GM19452 (cell line): ENCODE data around the gene GNAT1.

Experiments used
- ATAC-seq: cut with Tn5 transposase; IDR thresholded peaks from one replicate; pipeline ENCODE4 v1.9.1; 2021; ENCODE audit not compliant: unreplicated experiment

Gene GNAT1

GRCh38 chr3:50162034-50162883 lies 29.2 kb upstream of the GNAT1 start:
- no peak for ATAC-seq

DNA sequence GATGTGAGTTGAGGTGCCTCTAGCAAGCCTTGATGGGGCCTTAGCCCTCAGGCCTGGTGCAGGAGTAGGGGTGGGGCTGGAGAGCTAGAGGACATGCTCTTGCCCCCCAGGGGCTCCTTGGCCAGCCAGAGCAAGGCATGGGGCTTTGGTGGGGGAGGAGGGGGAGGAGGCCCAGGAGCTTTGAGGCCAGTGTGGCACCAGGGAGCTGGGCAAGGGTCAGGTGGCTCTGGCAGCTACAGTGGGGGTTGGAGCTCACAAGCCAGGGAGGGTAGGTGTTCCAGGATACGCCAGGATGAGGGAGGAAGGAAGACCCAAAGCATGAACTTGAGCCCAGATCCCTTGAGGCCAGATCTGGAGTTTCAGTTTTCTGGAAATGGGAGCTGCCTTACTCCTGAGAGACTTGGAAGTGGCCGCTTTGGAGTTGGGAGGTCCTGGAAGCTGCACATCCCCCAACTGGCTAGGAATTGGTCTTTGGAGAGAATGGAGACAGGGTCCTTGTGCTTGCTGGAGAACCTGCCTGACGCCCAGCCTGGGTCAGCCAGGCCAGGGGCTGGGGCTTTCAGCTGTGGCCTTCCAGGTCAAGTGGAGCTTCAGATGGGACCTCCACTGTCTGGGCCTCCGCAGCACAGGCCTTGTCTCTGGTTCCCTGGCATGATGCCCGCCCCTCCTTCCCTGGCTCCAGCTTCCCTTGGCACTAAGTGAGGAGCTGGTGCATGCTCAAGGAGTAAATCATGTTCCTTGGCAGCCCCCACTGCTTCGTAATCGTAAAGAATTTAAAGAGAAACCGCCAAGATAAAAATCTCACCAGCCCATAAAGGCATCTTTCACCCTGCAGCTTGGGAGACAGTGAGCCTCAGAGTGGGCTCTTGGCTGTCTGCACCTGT lies 27.6 kb upstream of the GNAT1 start:
- ATAC-seq = no peak

DNA sequence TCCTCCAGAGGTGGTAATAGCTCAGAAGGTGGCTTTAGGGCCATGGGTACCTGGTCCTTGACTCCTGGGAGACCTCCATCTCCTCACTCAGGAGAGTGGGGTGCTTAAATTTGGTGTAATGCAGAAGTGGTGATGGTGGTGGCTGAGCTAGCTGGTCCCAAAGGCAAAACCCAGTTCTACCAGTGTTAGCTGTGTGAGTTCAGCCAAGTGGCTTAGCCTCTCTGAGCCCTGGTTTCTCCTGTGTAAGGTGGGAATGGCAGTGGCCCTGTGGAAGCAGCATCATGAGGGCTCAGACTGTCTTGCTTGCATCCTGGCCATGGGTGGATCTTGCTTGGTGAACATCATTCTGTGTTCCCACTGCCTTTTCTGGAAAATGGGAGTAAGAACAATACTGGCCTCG lies 26.9 kb upstream of the GNAT1 start:
- ATAC-seq = no peak

DNA sequence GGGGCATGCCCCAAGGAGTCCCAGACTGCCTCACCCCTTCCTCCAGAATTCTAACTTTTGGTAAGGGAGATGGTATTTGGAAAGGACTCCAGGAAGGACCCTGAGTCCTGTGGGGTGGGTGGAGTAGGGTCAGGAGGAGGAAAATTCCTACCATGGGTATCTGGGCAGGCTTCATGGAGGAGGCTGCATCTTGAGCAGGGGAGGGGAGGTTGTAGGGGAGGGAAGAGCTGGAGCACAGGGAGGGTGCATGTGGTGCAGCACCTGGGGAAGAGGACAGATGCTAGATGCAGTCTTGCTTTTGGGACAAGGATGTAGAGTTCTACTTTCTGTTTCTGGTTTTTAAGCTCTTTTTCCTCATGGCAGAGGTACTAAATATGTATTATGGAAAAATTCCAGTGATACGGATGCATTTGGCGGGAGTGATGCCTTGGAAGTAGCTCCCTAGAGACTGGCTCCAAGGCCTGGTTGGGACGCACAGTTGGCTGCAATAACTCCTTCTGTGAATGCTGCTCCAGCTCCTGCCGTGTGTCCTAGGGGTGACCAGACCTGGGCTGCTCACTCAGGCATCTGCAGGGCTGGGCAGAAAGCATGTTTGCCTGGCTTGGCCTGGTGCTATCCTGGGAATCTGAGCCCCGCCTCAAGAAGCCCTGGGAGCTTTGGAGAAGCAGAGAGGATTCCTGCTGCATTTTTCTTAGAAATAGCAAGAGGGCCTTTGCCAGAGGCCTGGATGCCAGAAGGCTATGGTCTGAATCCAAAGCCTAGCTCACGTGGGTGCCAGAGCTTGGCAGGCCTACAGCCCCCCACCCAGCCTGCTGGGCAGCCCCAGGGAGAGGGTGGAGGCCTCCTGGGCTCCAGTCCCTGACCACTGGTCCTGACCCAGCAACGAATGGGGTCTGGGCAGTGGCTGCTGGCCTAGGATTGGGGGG lies 26.2 kb upstream of the GNAT1 start:
- no peak for ATAC-seq

DNA sequence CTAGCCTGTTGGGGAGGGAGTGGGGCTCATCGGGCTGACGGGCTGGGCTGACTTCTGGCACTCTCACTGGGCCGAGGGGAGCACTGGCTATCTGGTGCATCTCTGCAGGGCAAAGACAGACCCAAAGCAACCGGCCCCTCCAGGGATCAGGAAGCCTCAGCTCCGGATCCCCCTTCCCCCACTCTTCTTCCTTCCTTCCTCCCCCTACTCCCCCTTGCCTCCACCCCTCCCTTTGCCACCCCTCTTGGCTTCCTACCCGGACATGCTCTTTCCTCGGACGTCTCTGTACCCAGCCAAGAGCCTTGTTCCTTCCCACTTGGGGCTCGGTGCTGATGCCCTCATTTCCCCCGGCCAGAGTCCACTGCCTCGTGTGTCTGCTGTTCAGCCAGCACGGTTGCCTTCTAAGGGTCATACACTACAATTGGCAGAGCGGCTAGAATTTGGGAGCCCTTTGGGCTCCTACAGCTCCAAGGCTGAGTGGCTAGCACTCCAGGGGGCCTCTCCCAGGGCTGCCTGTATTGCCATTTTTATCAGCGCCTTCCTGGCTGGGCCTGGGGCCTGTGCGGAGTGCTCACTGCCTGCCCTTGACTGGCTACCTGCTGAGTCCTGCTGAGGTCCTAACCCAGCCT lies 25.4 kb upstream of the GNAT1 start:
- ATAC-seq = no peak

- no peak for ATAC-seq
Measured at GRCh38 chr3:50166620-50167019, 24.8 kb upstream of the GNAT1 start.

DNA sequence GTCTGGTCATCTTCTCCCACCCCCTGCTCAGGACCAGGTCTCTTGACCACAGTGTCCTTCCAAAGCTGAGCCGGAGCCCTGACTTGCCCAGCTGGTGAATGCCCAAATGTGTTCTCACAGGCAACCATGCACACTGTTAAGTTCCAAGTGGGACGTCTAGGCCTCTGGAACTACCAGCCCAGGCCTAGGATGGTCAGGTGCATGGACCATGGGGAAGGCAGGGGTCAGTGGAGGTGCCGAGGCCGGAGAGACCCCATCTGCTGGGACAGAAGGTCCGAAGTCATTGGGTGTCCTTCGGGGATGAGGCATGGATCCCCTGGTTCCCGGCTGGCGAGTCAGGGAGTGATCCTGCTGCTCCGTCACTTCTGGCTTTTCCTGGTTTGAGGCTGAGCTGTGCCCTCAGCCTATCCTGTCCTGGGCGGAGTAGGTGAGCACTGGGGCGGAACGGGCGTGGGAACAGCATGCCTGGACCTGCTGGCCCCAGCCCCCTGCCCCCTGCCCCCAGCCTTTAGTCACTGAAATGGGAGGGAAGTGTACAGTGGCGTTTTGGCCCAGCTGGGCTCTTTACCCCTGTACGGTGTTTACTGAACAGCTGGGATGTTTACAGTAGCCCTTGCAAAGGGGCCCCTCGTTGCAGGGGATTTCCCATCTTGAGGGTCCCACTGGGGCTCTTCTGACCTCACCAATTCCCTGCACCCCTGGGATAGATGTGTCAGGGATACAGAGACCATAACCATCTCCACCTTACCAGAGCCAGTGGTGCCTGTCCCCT lies 24.2 kb upstream of the GNAT1 start:
- ATAC-seq = no peak

DNA sequence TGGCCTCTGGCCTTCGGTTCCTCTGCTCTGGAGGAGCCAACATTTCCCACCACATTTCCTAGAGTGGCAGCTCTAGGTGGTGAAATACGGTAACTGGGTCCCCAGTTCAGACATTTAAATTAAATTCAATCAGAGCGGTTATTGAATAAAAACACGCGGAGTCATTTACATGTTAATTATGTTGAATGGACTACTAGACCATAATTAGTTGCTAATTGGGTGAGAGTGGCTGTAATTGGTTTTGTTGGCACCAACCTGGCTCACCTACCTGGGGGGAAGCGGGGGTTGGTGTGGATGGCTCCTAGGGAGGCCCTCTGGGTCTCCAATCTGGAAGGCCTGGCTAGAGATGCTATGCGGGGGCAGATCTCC lies 23.6 kb upstream of the GNAT1 start:
- no peak for ATAC-seq

- no peak for ATAC-seq
Measured at GRCh38 chr3:50168388-50168787, 23.0 kb upstream of the GNAT1 start.

DNA sequence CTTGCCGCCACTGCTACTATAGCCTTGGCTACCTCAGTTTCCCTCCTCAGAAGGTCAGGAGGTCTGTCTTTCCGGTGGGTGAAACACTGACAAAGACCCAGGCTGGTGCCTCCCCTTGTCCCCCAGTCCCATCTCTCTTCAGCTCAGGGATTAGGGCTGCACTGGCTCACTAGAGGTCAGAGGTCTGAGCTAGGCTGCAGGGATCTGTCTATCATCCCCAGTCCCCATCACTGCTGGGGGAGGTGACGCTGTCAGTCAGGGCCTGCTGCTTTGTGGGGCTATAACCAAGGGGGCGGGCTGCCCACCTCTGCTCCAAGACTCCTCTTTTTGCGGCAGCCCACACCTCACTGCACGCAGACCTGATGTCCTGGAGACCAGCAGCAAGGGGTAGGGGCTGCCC lies 22.6 kb upstream of the GNAT1 start:
- no peak for ATAC-seq

DNA sequence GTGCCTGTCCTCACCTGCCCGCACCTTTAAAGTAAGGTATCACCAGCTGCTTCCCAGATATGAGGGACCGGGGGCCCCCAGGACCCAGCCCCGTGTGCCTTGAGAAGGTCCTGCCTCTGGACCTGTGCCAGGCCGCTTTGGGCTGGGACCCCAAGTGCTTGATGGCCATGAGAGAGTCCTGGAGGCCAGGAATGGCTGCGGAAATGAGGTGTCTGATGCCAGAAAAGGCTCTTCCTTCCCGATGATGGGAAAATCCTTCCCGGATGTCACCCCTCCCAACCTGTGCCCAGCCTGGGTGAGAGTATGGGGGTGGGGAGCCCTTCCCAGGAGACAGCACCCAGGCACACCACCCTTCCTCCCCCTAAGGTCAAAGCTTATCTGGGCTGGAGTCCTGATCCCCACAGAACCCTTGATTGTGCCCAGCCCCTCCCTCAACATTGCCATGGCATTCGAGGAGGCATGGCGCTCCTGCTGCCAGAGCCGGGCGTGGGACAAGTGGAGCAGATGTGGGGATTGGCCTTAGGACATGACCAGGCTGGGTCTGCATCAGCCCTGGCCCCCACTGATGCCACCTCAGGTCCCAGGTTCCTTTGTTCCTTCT lies 22.1 kb upstream of the GNAT1 start:
- ATAC-seq = no peak

- ATAC-seq = no peak
Measured at GRCh38 chr3:50169858-50170257, 21.6 kb upstream of the GNAT1 start.

- no peak for ATAC-seq
Measured at GRCh38 chr3:50170689-50171088, 20.7 kb upstream of the GNAT1 start.

DNA sequence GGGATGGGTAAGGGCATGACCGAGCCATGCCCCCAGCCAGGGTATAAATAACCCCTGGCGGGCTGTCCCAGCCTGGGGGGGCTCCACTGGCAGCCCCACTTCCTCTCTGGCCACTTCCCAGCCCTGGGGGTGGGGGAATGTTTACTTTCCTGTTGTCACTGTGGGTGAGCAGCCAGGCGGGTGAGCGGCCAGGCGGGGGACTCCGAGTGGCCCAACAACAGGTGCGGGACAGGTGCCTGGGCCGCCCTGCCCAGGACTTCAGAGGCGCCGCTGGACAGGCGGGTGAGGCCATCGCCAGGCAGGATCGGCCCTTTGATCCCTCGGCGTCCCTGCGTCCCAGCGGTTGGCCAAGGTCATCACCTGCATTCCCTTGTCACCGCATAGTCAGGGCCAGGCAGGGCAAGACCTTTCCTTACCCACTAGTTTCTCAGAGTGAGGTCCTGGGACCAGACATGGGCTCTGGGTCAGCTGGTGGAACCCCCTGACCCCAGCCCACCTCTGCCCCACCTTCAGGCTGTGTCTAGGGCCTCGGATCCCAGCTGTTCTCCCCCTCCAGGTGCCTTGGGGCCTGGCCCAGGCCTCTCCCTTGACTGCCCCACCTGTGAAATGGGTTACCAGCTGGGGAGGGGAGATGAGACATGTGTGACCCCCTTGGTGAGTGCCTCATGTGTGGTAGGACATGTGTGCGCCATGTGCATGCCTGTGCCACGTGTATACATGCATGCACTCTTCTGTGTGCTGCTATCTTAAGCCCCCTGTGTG lies 19.7 kb upstream of the GNAT1 start:
- ATAC-seq = no peak

DNA sequence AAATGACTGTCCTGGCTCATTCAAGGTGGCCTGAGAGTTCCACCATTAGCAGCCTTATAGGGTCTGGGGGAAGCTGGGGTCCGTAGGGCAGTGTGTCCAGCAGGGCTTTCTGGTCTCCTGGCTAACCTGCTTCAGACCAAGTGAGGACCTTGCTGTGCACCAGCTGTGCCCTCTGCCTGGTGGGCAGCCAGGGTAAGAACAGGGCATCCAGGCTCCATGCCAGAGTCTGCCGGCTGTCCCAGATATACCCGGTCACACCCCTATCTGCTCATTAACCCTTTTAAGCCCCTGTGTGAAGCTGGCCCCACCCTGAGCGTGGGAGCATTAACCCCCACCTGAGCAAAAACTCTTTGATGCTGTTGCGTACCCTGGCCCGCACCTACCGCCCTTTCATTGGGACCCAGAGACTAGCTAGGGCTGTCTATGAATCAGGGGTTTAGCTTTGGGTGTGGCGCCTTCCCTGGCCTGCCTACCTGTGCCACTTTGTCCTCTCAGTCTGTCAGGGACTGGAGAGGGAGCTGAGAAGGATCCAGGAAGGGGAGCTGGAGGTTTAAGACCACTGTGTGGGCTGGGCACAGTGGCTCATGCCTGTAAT lies 18.7 kb upstream of the GNAT1 start:
- no peak for ATAC-seq

- no peak for ATAC-seq
Measured at GRCh38 chr3:50173685-50174516, 17.5 kb upstream of the GNAT1 start.

DNA sequence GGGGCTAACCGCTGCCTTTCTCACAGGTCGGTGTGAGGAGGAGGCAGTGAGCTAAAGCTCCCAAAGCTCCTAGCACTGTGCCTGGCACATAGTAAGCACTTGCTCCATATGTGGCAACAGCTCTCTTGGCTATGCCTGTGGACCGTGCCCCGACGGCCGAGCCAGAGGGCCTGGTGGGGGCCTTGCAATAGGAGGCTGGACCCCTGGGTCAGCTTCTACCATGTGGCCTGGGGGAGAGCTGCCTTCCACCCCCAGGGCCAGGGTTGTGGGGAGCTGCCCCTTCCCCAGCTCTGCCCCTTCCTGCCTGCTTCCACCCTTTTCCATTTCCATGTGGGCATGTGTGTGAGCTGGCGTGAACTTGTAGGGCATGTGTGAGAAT lies 16.9 kb upstream of the GNAT1 start:
- ATAC-seq = no peak
